H1 (cell line): ENCODE data around the gene MTMR8. TPM values are rescaled to one million over a fixed set of nuclear protein-coding genes. Genes with fewer than 3 reads are reported as not detected.

Source experiments
- CTCF ChIA-PET: fragments of 300-600 bp; sonication (Branson Sonifier 250); formaldehyde crosslinking; loops from one replicate; lab custom pipeline; 2021; ENCODE audit not compliant: partially characterized antibody; lab: Charles Lee
- POLR2A ChIA-PET: fragments of 300-600 bp; sonication (Branson Sonifier 250); formaldehyde crosslinking; loops from one replicate; lab custom pipeline; 2021; ENCODE audit warnings: inconsistent platforms; ENCODE audit not compliant: partially characterized antibody; lab: Charles Lee
- DNase-seq, 2 experiments: peaks; one replicate each; pipeline versions ENCODE4 v3.0.0 to v3.0.0-alpha.2; 2010 to 2022; ENCODE audit warnings: low spot score in 2 of 2, low read depth in 1 of 2, mixed read lengths in 1 of 2
- FAIRE-seq: peaks from 2 replicates; lab custom pipeline; 2011; peaks lifted over from hg19 to GRCh38; lab: Jason Lieb, UNC
- H2AFZ ChIP-seq: 2 replicates; pipeline ENCODE4 v1.8.1; 2012; ENCODE audit warnings: low read length, inconsistent platforms
- H2AK5ac ChIP-seq: 2 replicates; pipeline ENCODE4 v1.6.1; 2013; ENCODE audit warnings: low read depth, low read length
- H2BK120ac ChIP-seq: replicated peaks from 2 replicates; pipeline ENCODE3; 2013; ENCODE audit warnings: low read depth, low read length, inconsistent platforms
- H2BK12ac ChIP-seq: 2 replicates; pipeline ENCODE4 v1.6.1; 2013; ENCODE audit warnings: low read depth, low read length
- H2BK15ac ChIP-seq: 2 replicates; pipeline ENCODE4 v1.6.1; 2013; ENCODE audit warnings: low read length
- H2BK20ac ChIP-seq: 2 replicates; pipeline ENCODE4 v1.6.1; 2013; ENCODE audit warnings: low read length
- H2BK5ac ChIP-seq: 2 replicates; pipeline ENCODE4 v1.6.1; 2013; ENCODE audit warnings: low read depth, low read length
- H3K14ac ChIP-seq: 2 replicates; pipeline ENCODE4 v1.6.1; 2013; ENCODE audit warnings: inconsistent platforms; ENCODE audit not compliant: insufficient read length
- H3K18ac ChIP-seq: 2 replicates; pipeline ENCODE4 v1.6.1; 2013; ENCODE audit warnings: low read length; ENCODE audit errors: extremely low read depth
- H3K23ac ChIP-seq: 2 replicates; pipeline ENCODE4 v1.6.1; 2013; ENCODE audit warnings: inconsistent platforms; ENCODE audit not compliant: insufficient read length
- H3K23me2 ChIP-seq: 2 replicates; pipeline ENCODE4 v1.6.1; 2013; ENCODE audit warnings: low read depth, low read length
- H3K27ac ChIP-seq: 2 replicates; pipeline ENCODE4 v1.6.1; 2011; ENCODE audit warnings: low read depth, low read length, inconsistent platforms
- H3K27me3 ChIP-seq, 4 experiments: replicated peaks in 1 of 4; 1 replicate in 1 of 4; 2 replicates in 3 of 4; pipeline versions ENCODE4 v1.6.1 to v1.8.1; 2011 to 2013; ENCODE audit warnings: low read length in 3 of 4, mild to moderate bottlenecking in 3 of 4, inconsistent platforms in 2 of 4, mixed read lengths in 2 of 4, moderate library complexity in 1 of 4; ENCODE audit not compliant: control insufficient read depth in 3 of 4, insufficient read depth in 3 of 4; ENCODE audit errors: extremely low read depth in 1 of 4
- H3K36me3 ChIP-seq, 4 experiments: 2 replicates each; pipeline versions ENCODE4 v1.6.1 to v1.8.1; 2011 to 2013; ENCODE audit warnings: mild to moderate bottlenecking in 4 of 4, low read length in 3 of 4, moderate library complexity in 2 of 4, control low read depth in 1 of 4, inconsistent platforms in 1 of 4; ENCODE audit not compliant: insufficient read depth in 4 of 4, control insufficient read depth in 2 of 4
- H3K4ac ChIP-seq: replicated peaks from 2 replicates; pipeline ENCODE3; 2013; ENCODE audit warnings: low read length, low read depth, mixed read lengths, inconsistent platforms; ENCODE audit not compliant: insufficient read length
- H3K4me1 ChIP-seq, 4 experiments: replicated peaks in 1 of 4; 1 replicate in 1 of 4; 2 replicates in 3 of 4; pipeline versions ENCODE4 v1.6.1 to v1.8.1; 2011 to 2013; ENCODE audit warnings: low read length in 3 of 4, inconsistent platforms in 2 of 4, mixed read lengths in 1 of 4; ENCODE audit not compliant: insufficient read depth in 4 of 4, control insufficient read depth in 3 of 4
- H3K4me2 ChIP-seq, 2 experiments: 2 replicates each; pipeline versions ENCODE4 v1.6.1 to v1.8.1; 2011 to 2013; ENCODE audit warnings: low read depth in 2 of 2, low read length in 2 of 2, control low read depth in 1 of 2, inconsistent platforms in 1 of 2, mild to moderate bottlenecking in 1 of 2; ENCODE audit not compliant: insufficient read depth in 1 of 2
- H3K4me3 ChIP-seq, 4 experiments: fragments of 200-600, 300-600 bp in 1 of 4; sonication (generic), shearing (Covaris generic), sonication (Bioruptor Twin) in 1 of 4; 2 replicates each; pipeline versions ENCODE4 v1.5.1 to v1.8.1; 2011 to 2016; ENCODE audit warnings: low read length in 4 of 4, low read depth in 3 of 4, control low read depth in 2 of 4, inconsistent platforms in 2 of 4, mild to moderate bottlenecking in 2 of 4, mixed read lengths in 1 of 4, moderate library complexity in 1 of 4; ENCODE audit not compliant: insufficient read depth in 2 of 4; ENCODE audit errors: extremely low read depth in 1 of 4
- H3K56ac ChIP-seq: replicated peaks from 2 replicates; pipeline ENCODE3; 2013; ENCODE audit warnings: low read depth, mild to moderate bottlenecking, mixed read lengths, low read length, inconsistent platforms; ENCODE audit not compliant: insufficient read length
- H3K79me1 ChIP-seq: 2 replicates; pipeline ENCODE4 v1.6.1; 2013; ENCODE audit warnings: low read depth, low read length, control low read depth
- H3K79me2 ChIP-seq, 2 experiments: 2 replicates each; pipeline versions ENCODE4 v1.6.1 to v1.8.1; 2012 to 2013; ENCODE audit warnings: low read length in 2 of 2, mild to moderate bottlenecking in 2 of 2, inconsistent platforms in 1 of 2; ENCODE audit not compliant: insufficient read depth in 2 of 2, control insufficient read depth in 1 of 2
- H3K9ac ChIP-seq, 4 experiments: replicated peaks in 1 of 4; 1 replicate in 1 of 4; 2 replicates in 3 of 4; pipeline versions ENCODE4 v1.6.1 to v1.8.1; 2011 to 2013; ENCODE audit warnings: low read depth in 3 of 4, low read length in 3 of 4, control low read depth in 2 of 4, mild to moderate bottlenecking in 2 of 4, moderate library complexity in 2 of 4, inconsistent platforms in 1 of 4; ENCODE audit errors: extremely low read depth in 1 of 4
- H3K9me3 ChIP-seq, 2 experiments: 2 replicates each; pipeline versions ENCODE4 v1.6.1 to v1.8.1; 2012 to 2013; ENCODE audit warnings: mild to moderate bottlenecking in 2 of 2, moderate library complexity in 2 of 2, control low read depth in 1 of 2, inconsistent platforms in 1 of 2, low read depth in 1 of 2, low read length in 1 of 2, mixed read lengths in 1 of 2; ENCODE audit not compliant: insufficient read depth in 2 of 2
- H4K20me1 ChIP-seq, 2 experiments: replicated peaks in 1 of 2; 2 replicates each; pipeline versions ENCODE3 to v1.8.1; 2011 to 2013; ENCODE audit warnings: inconsistent platforms in 2 of 2, low read length in 2 of 2, mild to moderate bottlenecking in 1 of 2; ENCODE audit not compliant: insufficient read depth in 2 of 2, control insufficient read depth in 1 of 2
- H4K5ac ChIP-seq: 2 replicates; pipeline ENCODE4 v1.6.1; 2013; ENCODE audit warnings: low read length, low read depth, mixed read lengths, inconsistent platforms; ENCODE audit not compliant: insufficient read length
- H4K8ac ChIP-seq: 2 replicates; pipeline ENCODE4 v1.8.0; 2013; ENCODE audit warnings: mild to moderate bottlenecking, moderate library complexity, low read length, inconsistent platforms; ENCODE audit not compliant: insufficient read depth; ENCODE audit errors: extremely low read depth
- H4K91ac ChIP-seq: replicated peaks from 2 replicates; pipeline ENCODE3; 2013; ENCODE audit warnings: low read length, mixed read lengths, inconsistent platforms; ENCODE audit not compliant: insufficient read length
- CHD1 ChIP-seq: IDR thresholded peaks from 2 replicates; pipeline ENCODE4 v1.6.1; 2012; ENCODE audit warnings: low read depth, low read length, improper control_type of control experiment
- CTCF ChIP-seq, 3 experiments: IDR thresholded peaks; 1 replicate in 2 of 3; 2 replicates in 1 of 3; pipeline versions ENCODE4 v1.5.1 to v1.6.1; 2011; ENCODE audit warnings: low read length in 3 of 3, mild to moderate bottlenecking in 3 of 3, inconsistent platforms in 2 of 3, low read depth in 1 of 3, moderate library complexity in 1 of 3; ENCODE audit not compliant: insufficient read depth in 1 of 3; ENCODE audit errors: control extremely low read depth in 1 of 3
- E2F6 ChIP-seq: IDR thresholded peaks from 2 replicates; pipeline ENCODE4 v1.6.1; 2012; ENCODE audit warnings: inconsistent platforms
- EZH2 ChIP-seq: fragments of 200-600 bp; sonication (generic); IDR thresholded peaks from 2 replicates; pipeline ENCODE4 v1.7.1; 2012; ENCODE audit warnings: low read depth, mild to moderate bottlenecking, moderate library complexity, low read length, inconsistent platforms; ENCODE audit not compliant: severe bottlenecking
- JUN ChIP-seq: IDR thresholded peaks from 2 replicates; pipeline ENCODE4 v1.6.1; 2011; ENCODE audit warnings: low read depth, mild to moderate bottlenecking, improper control_type of control experiment, low read length
- KDM5A ChIP-seq: fragments of 200-600 bp; IDR thresholded peaks from 2 replicates; pipeline ENCODE4 v1.7.1; 2012; ENCODE audit warnings: mild to moderate bottlenecking, low read length, inconsistent platforms, mixed read lengths
- POU5F1 ChIP-seq: IDR thresholded peaks from 2 replicates; pipeline ENCODE4 v1.6.1; 2011; ENCODE audit warnings: low read depth, mild to moderate bottlenecking, low read length, moderate library complexity
- RFX5 ChIP-seq: IDR thresholded peaks from 2 replicates; pipeline ENCODE4 v1.6.1; 2011; ENCODE audit warnings: low read depth, low read length, improper control_type of control experiment, borderline replicate concordance
- RNF2 ChIP-seq: fragments of 200-900, 300-1000 bp; sonication (generic); IDR thresholded peaks from 2 replicates; pipeline ENCODE4 v1.7.1; 2016; ENCODE audit warnings: borderline replicate concordance, low read depth, mild to moderate bottlenecking, antibody characterized with exemption, low read length; ENCODE audit not compliant: poor library complexity, severe bottlenecking; ENCODE audit errors: missing control alignments
- SP4 ChIP-seq: IDR thresholded peaks from 2 replicates; pipeline ENCODE4 v1.6.1; 2012; ENCODE audit warnings: low read length, inconsistent platforms
- TAF7 ChIP-seq: optimal IDR thresholded peaks from 2 replicates; pipeline ENCODE3; 2011; ENCODE audit warnings: low read depth, mild to moderate bottlenecking, inconsistent platforms, low read length, moderate library complexity, borderline replicate concordance
- WGBS, 2 experiments: shearing (Covaris generic) in 1 of 2; methylation state at CpG; one replicate each; pipeline versions ENCODE4 v1.1.6 to v1.1.7; 2013 to 2015; ENCODE audit warnings: low lambda C conversion rate in 2 of 2, mixed read lengths in 2 of 2, inconsistent platforms in 1 of 2, low coverage in 1 of 2, missing lambda C conversion rate in 1 of 2; ENCODE audit not compliant: insufficient replicate concordance in 2 of 2, insufficient coverage in 1 of 2, insufficient read length in 1 of 2; ENCODE audit errors: extremely low coverage in 1 of 2, missing lambda C conversion rate in 1 of 2; 5-methylcytosine and 5-hydroxymethylcytosine counted together
- polyA plus RNA-seq, 7 experiments: library from polyadenylated mRNA; depleted of rRNA in 3 of 7; stranded (reverse) in 5 of 7; unstranded in 2 of 7; fragments of >200 nt in 5 of 7; fragments of 200-250 nt in 2 of 7; gene quantifications; 1 replicate in 5 of 7; 2 replicates in 1 of 7; 4 replicates in 1 of 7; pipeline versions ENCODE4 v1.2.1 to v1.2.3, GENCODE V29; 2011 to 2013; ENCODE audit warnings: missing spikeins in 2 of 7, mixed read lengths in 2 of 7
- total RNA-seq: library from RNA; stranded (reverse); fragmentation: NEBNext Ultra II Directional; extraction: Animal tissue kit (Norgen Biotek cat#: 25700); gene quantifications from 2 replicates; pipeline ENCODE4 v1.2.1, GENCODE V29; 2021

MTMR8 gene
- total and polyA plus RNA-seq, 2 of the 8 experiments (the other 6 are each of a cell fraction or from before 2014, with no cell fraction given): 1.3 to 6.3 TPM

- Histone ChIP-seq H3K9me3 (no peaks in the 10 kb centered on the region), H3K4me1 (no peaks in the 10 kb centered on the region), H3K27me3 (no peaks in the 10 kb centered on the region), H2BK5ac (no peak overlapping the region), H2BK12ac (no peak overlapping the region), H3K14ac (no peak overlapping the region), H4K5ac (no peak overlapping the region), H2AK5ac (no peak overlapping the region), H3K79me2 (no peaks in the 10 kb centered on the region), H3K9ac (no peak overlapping the region), H3K23me2 (no peaks in the 10 kb centered on the region), H3K56ac (no peak overlapping the region), H4K20me1 (no peaks in the 10 kb centered on the region), H4K8ac (no peak overlapping the region), H3K4ac (no peak overlapping the region), H3K4me2 (no peak overlapping the region), H3K23ac (no peak overlapping the region), H2BK20ac (no peak overlapping the region), H3K36me3 (no peaks in the 10 kb centered on the region), H3K4me3 (no peak overlapping the region), H2AFZ (no peak overlapping the region), H3K27ac (no peak overlapping the region), H2BK120ac (no peak overlapping the region), H3K18ac (no peak overlapping the region), H2BK15ac (no peak overlapping the region), H3K79me1 (no peaks in the 10 kb centered on the region), H4K91ac (no peak overlapping the region)
- CTCF ChIA-PET: no interaction called here
- WGBS, 2 experiments: 83% methylated on average over 5 of the region's 5 CpGs; no CpG with 5 or more reads in 1 of the 2 experiments
- FAIRE-seq: no peak
- POLR2A ChIA-PET: no interaction called here
- no peak for DNase-seq
- TF ChIP-seq E2F6 (no peak), CHD1 (no peak), RNF2 (no peak), TAF7 (no peak), CTCF (IDR thresholded peaks at IDR 0.05; ENCODE audit: control extremely low read depth in 1 of 3, insufficient read depth in 1 of 3, low read depth in 1 of 3, low read length in 3 of 3) (no peak), RFX5 (no peak), EZH2 (no peak), KDM5A (no peak), SP4 (no peak), POU5F1 (no peak), JUN (no peak)
Observed at GRCh38 chrX:64437218-64437617, 42.0 kb upstream of the MTMR8 start.
